ENCODE data around the gene MOAP1. TPM values are rescaled to one million over a fixed set of nuclear protein-coding genes. Genes with fewer than 3 reads are reported as not detected.

Gene MOAP1
- total RNA-seq, 1 donor from 2014 or later = 24.4 TPM

DNA sequence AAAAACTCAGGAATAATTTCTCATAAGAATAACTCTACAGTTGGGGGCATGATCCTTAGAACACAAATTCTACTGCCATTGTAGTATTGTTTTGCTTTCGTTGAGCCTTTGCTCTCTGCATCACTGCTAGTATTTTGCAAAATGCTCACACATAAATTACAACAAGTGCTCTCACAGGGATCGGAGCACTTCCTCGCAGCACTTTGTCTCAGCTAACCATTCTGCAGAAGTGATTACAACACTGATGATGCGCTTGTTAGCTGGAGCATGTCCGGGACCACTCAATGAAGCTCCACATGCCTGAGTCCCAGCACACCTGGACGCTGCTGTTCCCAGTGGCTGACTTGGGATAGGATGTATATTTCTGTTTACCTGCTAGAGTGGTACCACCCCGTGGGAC lies 31.6 kb downstream of the MOAP1 start:
- Mint-ChIP-seq H3K9me3 (no peaks in the 10 kb centered on the region), H3K4me1 (no peaks in the 10 kb centered on the region), H3K27me3 (peaks cover 3% of the 10 kb centered on the region), H3K27ac (no peak overlapping the region), H3K36me3 (ENCODE audit: low read depth) (no peaks in the 10 kb centered on the region), H3K4me3 (no peak overlapping the region)
- DNase-seq (no peak), ATAC-seq (ENCODE audit: low read depth) (no peak)
- ChIA-PET POLR2A (interaction anchor here (0.6 kb wide), 1 partner anchor 347 kb away, joined by 4 read pairs; no protein-coding TSS in a partner anchor), CTCF (no interaction called here)
- intact Hi-C loops (cut with micrococcal nuclease) = no loop called here
- TF ChIP-seq, protein P1, sequence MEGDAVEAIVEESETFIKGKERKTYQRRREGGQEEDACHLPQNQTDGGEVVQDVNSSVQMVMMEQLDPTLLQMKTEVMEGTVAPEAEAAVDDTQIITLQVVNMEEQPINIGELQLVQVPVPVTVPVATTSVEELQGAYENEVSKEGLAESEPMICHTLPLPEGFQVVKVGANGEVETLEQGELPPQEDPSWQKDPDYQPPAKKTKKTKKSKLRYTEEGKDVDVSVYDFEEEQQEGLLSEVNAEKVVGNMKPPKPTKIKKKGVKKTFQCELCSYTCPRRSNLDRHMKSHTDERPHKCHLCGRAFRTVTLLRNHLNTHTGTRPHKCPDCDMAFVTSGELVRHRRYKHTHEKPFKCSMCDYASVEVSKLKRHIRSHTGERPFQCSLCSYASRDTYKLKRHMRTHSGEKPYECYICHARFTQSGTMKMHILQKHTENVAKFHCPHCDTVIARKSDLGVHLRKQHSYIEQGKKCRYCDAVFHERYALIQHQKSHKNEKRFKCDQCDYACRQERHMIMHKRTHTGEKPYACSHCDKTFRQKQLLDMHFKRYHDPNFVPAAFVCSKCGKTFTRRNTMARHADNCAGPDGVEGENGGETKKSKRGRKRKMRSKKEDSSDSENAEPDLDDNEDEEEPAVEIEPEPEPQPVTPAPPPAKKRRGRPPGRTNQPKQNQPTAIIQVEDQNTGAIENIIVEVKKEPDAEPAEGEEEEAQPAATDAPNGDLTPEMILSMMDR (IDR thresholded peaks at IDR 0.05) = no peak

DNA sequence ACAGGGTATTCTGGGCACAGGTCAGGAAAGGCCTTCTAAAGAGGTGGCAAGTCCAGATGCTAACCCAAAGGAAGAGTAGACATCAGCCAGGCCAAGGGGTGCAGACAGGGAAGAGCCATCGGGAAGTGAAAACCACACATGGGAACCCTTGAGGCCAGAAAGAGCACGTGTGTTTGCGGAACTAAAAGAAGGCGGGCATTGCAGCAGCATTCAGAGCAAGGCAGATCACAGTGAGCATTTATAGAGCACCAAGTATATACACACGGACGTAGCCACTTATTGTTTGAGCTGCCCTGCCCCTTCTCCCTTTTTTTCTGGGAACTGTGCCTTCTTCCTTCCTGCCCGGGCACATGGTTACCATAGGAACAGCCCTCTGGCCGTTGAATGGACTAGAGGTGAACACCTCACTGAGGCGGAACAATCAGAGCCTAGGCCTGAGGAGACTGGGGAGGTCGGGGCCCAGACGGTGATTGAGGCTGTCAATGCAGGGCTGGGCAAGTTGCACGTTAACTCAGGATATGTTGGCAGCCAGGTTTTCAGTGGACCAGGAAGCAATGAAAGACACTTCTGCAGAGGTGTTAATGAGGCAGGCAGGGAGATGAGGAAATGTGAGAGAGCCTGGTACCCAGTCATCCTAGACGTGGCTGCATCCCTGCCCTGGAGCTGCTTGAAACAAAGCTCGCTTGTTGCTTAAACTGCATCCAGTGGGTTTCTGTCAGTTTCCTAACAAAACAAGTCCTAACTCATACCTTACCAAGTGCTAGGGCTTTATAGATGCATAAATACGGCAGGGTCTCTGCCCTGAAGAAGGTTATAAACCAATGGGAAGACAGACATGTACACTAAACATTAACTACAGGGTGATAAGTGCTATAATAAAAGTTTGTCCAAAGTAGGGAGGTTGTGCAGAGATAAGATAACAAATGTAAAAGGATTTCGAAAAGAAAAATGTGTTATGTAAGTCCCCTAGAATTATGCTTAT lies 34.2 kb downstream of the MOAP1 start:
- intact Hi-C loops (cut with micrococcal nuclease) = no loop called here
- no peak for ATAC-seq (ENCODE audit: low read depth)
- Mint-ChIP-seq H3K27ac (no peak overlapping the region), H3K4me3 (no peak overlapping the region), H3K4me1 (no peaks in the 10 kb centered on the region), H3K27me3 (peaks cover 3% of the 10 kb centered on the region), H3K36me3 (ENCODE audit: low read depth) (no peaks in the 10 kb centered on the region), H3K9me3 (no peaks in the 10 kb centered on the region)
- no peak for DNase-seq
- ChIA-PET CTCF (no interaction called here), POLR2A (no interaction called here)
- TF ChIP-seq, protein P1 (IDR thresholded peaks at IDR 0.05) = no peak

GRCh38 chr14:93148979-93149378 lies 35.7 kb downstream of the MOAP1 start:
- ChIA-PET POLR2A (no interaction called here), CTCF (no interaction called here)
- no peak for DNase-seq
- Mint-ChIP-seq H3K27ac (no peak overlapping the region), H3K27me3 (peaks cover 3% of the 10 kb centered on the region), H3K4me1 (no peaks in the 10 kb centered on the region), H3K9me3 (no peaks in the 10 kb centered on the region), H3K36me3 (ENCODE audit: low read depth) (no peaks in the 10 kb centered on the region), H3K4me3 (no peak overlapping the region)
- ATAC-seq (ENCODE audit: low read depth) = no peak
- TF ChIP-seq, protein P1 (IDR thresholded peaks at IDR 0.05) = no peak
- intact Hi-C loops (cut with micrococcal nuclease) = no loop called here

DNA sequence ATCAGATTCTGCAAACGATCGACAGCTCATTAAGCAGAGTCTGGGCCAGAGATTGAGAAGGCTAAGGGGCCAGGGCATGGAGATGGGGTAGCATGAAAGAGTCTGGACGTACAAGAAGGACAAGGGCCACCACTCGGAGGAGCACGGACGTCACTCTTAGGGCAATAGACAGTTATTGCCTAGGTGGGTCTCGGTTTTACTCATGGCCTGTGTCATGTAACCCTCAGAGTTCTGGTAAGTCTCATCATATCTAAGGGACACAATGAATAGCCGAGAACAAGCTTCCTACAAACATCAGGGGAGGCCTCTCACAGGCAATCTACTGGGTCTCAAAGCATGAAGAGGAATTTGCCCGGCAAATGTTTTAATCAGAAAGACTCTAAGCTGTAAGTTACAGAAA lies 38.6 kb downstream of the MOAP1 start:
- POLR2A ChIA-PET = no interaction called here
- no peak overlapping the region for H3K4me3 Mint-ChIP-seq

More for the DNA sequence above, 38.6 kb downstream of the MOAP1 start:
- no peaks in the 10 kb centered on the region for H3K36me3 Mint-ChIP-seq (ENCODE audit: low read depth)
- CTCF ChIA-PET = interaction anchor here (1.2 kb wide), 1 partner anchor 33 kb away, joined by 3 read pairs; no protein-coding TSS in a partner anchor
- no peak for ATAC-seq (ENCODE audit: low read depth)
- no peaks in the 10 kb centered on the region for H3K4me1 Mint-ChIP-seq
- H3K9me3 Mint-ChIP-seq = no peaks in the 10 kb centered on the region
- intact Hi-C loops (cut with micrococcal nuclease) = no loop called here
- TF ChIP-seq, protein P1 (IDR thresholded peaks at IDR 0.05) = no peak
- no peak overlapping the region for H3K27ac Mint-ChIP-seq
- DNase-seq = no peak
- H3K27me3 Mint-ChIP-seq = no peaks in the 10 kb centered on the region

Measured in activated B cell treated with CpG ODN at 0.5 μM for 24 hours (primary cell).